Endothelial cell of umbilical vein (primary cell): ENCODE data around the gene TNPO2. TPM values are rescaled to one million over a fixed set of nuclear protein-coding genes. Genes with fewer than 3 reads are reported as not detected.

Source experiments
- BruUV-seq: library from RNA; stranded (reverse); fragments of 400-500 nt; replicated peaks from 2 replicates; lab custom pipeline; 2021; lab: Mats Ljungman, UMichigan
- CTCF ChIA-PET: fragments of 300-600, 350-600 bp; sonication (Branson Sonifier 250); formaldehyde crosslinking; loops from one replicate; lab custom pipeline; 2021; ENCODE audit warnings: antibody characterized with exemption, inconsistent platforms; lab: Charles Lee
- POLR2A ChIA-PET: fragments of 300-600, 350-600 bp; sonication (Branson Sonifier 250); formaldehyde crosslinking; loops from one replicate; lab custom pipeline; 2021; ENCODE audit warnings: antibody characterized with exemption, inconsistent platforms; lab: Charles Lee
- DNase-seq: peaks from one replicate; pipeline ENCODE4 v3.0.0-alpha.2; 2011; ENCODE audit warnings: low read depth, low spot score
- FAIRE-seq: peaks from 2 replicates; lab custom pipeline; 2011; peaks lifted over from hg19 to GRCh38; lab: Jason Lieb, UNC
- H2AFZ ChIP-seq: 2 replicates; pipeline ENCODE4 v1.6.0; 2012; ENCODE audit warnings: low read depth, low read length, control low read depth, inconsistent platforms
- H3K27ac ChIP-seq: 2 replicates; pipeline ENCODE4 v1.5.1; 2011; ENCODE audit warnings: low read depth, mild to moderate bottlenecking, control low read depth, low read length, moderate library complexity; ENCODE audit not compliant: insufficient read depth
- H3K27me3 ChIP-seq, 2 experiments: 2 replicates each; pipeline versions ENCODE4 v1.6.0 to v1.6.1; 2011; ENCODE audit warnings: low read length in 2 of 2, mixed read lengths in 1 of 2; ENCODE audit not compliant: control insufficient read depth in 2 of 2, insufficient read depth in 2 of 2
- H3K36me3 ChIP-seq, 2 experiments: 2 replicates in 1 of 2; 3 replicates in 1 of 2; pipeline ENCODE4 v1.5.1; 2011; ENCODE audit warnings: low read length in 2 of 2, mild to moderate bottlenecking in 1 of 2, moderate library complexity in 1 of 2; ENCODE audit not compliant: control insufficient read depth in 2 of 2, insufficient read depth in 2 of 2; ENCODE audit errors: extremely low read depth in 1 of 2
- H3K4me1 ChIP-seq: 3 replicates; pipeline ENCODE4 v1.5.1; 2011; ENCODE audit warnings: mild to moderate bottlenecking, low read length; ENCODE audit not compliant: control insufficient read depth, insufficient read depth; ENCODE audit errors: extremely low read depth
- H3K4me2 ChIP-seq: 2 replicates; pipeline ENCODE4 v1.6.1; 2011; ENCODE audit warnings: low read length, control low read depth, mixed read lengths; ENCODE audit not compliant: insufficient read depth
- H3K4me3 ChIP-seq, 3 experiments: fragments of 200-600 bp in 1 of 3; sonication (generic), shearing (Covaris generic) in 1 of 3; replicated peaks in 1 of 3; 2 replicates each; pipeline ENCODE4 v1.5.1; 2011 to 2016; ENCODE audit warnings: control low read depth in 3 of 3, low read length in 3 of 3, mild to moderate bottlenecking in 2 of 3, inconsistent platforms in 1 of 3, low read depth in 1 of 3, moderate library complexity in 1 of 3; ENCODE audit not compliant: insufficient read depth in 1 of 3
- H3K79me2 ChIP-seq: 2 replicates; pipeline ENCODE4 v1.6.0; 2012; ENCODE audit warnings: low read length, inconsistent platforms; ENCODE audit not compliant: control insufficient read depth, insufficient read depth
- H3K9ac ChIP-seq: replicated peaks from 2 replicates; pipeline ENCODE3; 2011; ENCODE audit warnings: low read length, control low read depth; ENCODE audit not compliant: insufficient read depth; ENCODE audit errors: extremely low read depth
- H3K9me1 ChIP-seq: replicated peaks from 3 replicates; pipeline ENCODE4 v1.6.0; 2011; ENCODE audit warnings: mild to moderate bottlenecking, low read length; ENCODE audit not compliant: control insufficient read depth, insufficient read depth; ENCODE audit errors: extremely low read depth
- H3K9me3 ChIP-seq: replicated peaks from 2 replicates; pipeline ENCODE4 v1.5.1; 2012; ENCODE audit warnings: low read length, inconsistent platforms; ENCODE audit not compliant: control insufficient read depth, insufficient read depth
- H4K20me1 ChIP-seq: replicated peaks from 2 replicates; pipeline ENCODE3; 2011; ENCODE audit warnings: mild to moderate bottlenecking, low read length; ENCODE audit not compliant: control insufficient read depth, insufficient read depth; ENCODE audit errors: extremely low read depth
- EZH2 ChIP-seq: IDR thresholded peaks from 2 replicates; pipeline ENCODE4 v1.6.1; 2012; ENCODE audit warnings: borderline replicate concordance, low read depth, mild to moderate bottlenecking, moderate library complexity, low read length, inconsistent platforms; ENCODE audit not compliant: severe bottlenecking
- FOS ChIP-seq: IDR thresholded peaks from 2 replicates; pipeline ENCODE4 v1.6.1; 2011; ENCODE audit warnings: mild to moderate bottlenecking, low read length, moderate library complexity, borderline replicate concordance; ENCODE audit not compliant: insufficient read depth
- GATA2 ChIP-seq: IDR thresholded peaks from 2 replicates; pipeline ENCODE4 v1.7.0; 2011; ENCODE audit warnings: low read depth, mild to moderate bottlenecking, moderate library complexity, mixed read lengths, low read length; ENCODE audit not compliant: insufficient read length, insufficient read depth
- JUN ChIP-seq: IDR thresholded peaks from 2 replicates; pipeline ENCODE4 v1.6.1; 2011; ENCODE audit warnings: borderline replicate concordance, low read depth; ENCODE audit not compliant: insufficient read length, insufficient read depth
- MAX ChIP-seq: IDR thresholded peaks from 2 replicates; pipeline ENCODE4 v1.6.1; 2011; ENCODE audit not compliant: insufficient read depth, insufficient read length
- MYC ChIP-seq: IDR thresholded peaks from one replicate; pipeline ENCODE4 v1.6.1; 2011; ENCODE audit warnings: mild to moderate bottlenecking, low read depth, low read length
- POLR2A ChIP-seq: IDR thresholded peaks from 2 replicates; pipeline ENCODE4 v1.6.1; 2012; ENCODE audit warnings: low read depth, mild to moderate bottlenecking, control low read depth, low read length
- POLR2AphosphoS5 ChIP-seq: IDR thresholded peaks from 2 replicates; pipeline ENCODE4 v1.6.1; 2012; ENCODE audit warnings: low read depth, mild to moderate bottlenecking, control low read depth, low read length, moderate library complexity; ENCODE audit not compliant: insufficient read depth
- dilution Hi-C: fragments of 300-500 bp; cut with MboI; formaldehyde crosslinking; loops from one replicate; pipeline ENCODE4 v1.15.0; 2019; ENCODE audit warnings: low sequenced_read_pairs; ENCODE audit not compliant: extremely low pct_ligation_motif_present
- intact Hi-C: fragments of 100-400 bp; cut with micrococcal nuclease; formaldehyde crosslinking; loops from one replicate; pipeline ENCODE4 v1.10.0; 2022
- polyA plus RNA-seq, 4 experiments: library from polyadenylated mRNA; depleted of rRNA in 3 of 4; stranded (reverse) in 3 of 4; unstranded in 1 of 4; fragments of >200 nt; gene quantifications; 2 replicates each; pipeline versions ENCODE4 v1.2.1 to v1.2.3, GENCODE V29; 2011 to 2012; ENCODE audit warnings: missing spikeins in 1 of 4
- total RNA-seq: library from RNA; stranded (reverse); gene quantifications from 2 replicates; pipeline ENCODE4 v1.2.3, GENCODE V29; 2021

The TNPO2 gene
- total and polyA plus RNA-seq, 2 donors (not counting 3 experiments of a cell fraction or from before 2014, with no cell fraction given), result 94.5 to 98.8 TPM

- Histone ChIP-seq H3K9me3 (no peaks in the 10 kb centered on the region), H3K27ac (no peak overlapping the region), H4K20me1 (no peaks in the 10 kb centered on the region), H3K4me2 (no peak overlapping the region), H3K9ac (no peak overlapping the region), H3K4me1 (peaks cover 20% of the 10 kb centered on the region), H2AFZ (no peak overlapping the region), H3K79me2 (peaks cover 16% of the 10 kb centered on the region), H3K27me3 (no peaks in the 10 kb centered on the region), H3K4me3 (no peak overlapping the region), H3K36me3 (peaks cover 0 to 7% of the 10 kb centered on the region in 2 experiments), H3K9me1 (no peaks in the 10 kb centered on the region)
- intact Hi-C loops, result loop anchor here (2.0 to 5.0 kb wide), 3 partner anchors 27 to 746 kb away; partner anchors contain the start of gene ZNF136
- no peak for DNase-seq
- dilution Hi-C loops, result no loop called here
- TF ChIP-seq JUN (no peak), GATA2 (no peak), FOS (no peak), MYC (no peak), POLR2A (no peak), POLR2AphosphoS5 (no peak), MAX (no peak), EZH2 (no peak)
- POLR2A ChIA-PET, result no interaction called here
- no peak for FAIRE-seq
- CTCF ChIA-PET, result no interaction called here
- BruUV-seq, result no TSS peak
Observed at GRCh38 chr19:12667731-12668302, 55.9 kb downstream of the TNPO2 start.
